ENCODE measurements around the gene FCN2.

Gene FCN2

DNA sequence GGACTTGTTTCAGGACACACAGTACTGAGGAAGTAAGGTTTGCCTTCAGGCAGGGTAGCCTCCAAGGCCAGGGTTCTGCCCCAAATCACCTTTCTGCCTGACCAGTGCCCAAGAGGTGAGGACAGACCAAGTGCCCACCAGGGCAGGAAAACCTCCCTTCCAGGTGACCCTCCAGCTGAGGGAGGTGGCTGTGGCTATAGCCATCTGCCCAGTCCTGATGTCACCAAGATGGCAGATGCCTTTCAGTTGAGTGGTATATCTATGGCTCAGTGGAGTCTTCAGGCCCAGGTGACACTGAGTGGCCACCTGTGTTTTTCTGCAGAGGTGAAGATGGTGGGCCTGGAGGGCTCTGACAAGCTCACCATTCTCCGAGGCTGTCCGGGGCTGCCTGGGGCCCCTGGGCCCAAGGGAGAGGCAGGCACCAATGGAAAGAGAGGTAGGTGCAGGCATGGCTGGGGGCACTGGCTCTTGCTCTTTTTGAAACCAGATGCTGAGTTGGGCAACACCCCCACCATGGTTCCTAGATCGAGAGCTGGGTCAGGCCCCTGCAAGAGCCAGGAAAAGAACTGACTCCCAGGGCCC is 1.7 kb downstream of the FCN2 start:
- peaks cover 8% of the 10 kb centered on the region for H3K27me3 ChIP-seq (ENCODE audit: insufficient read depth, low read length)
- H3K4me1 ChIP-seq (ENCODE audit: insufficient read depth, low read length): no peaks in the 10 kb centered on the region
- H3K36me3 ChIP-seq (ENCODE audit: insufficient read depth, low read length): no peaks in the 10 kb centered on the region
- H3K9me3 ChIP-seq (ENCODE audit: low read length): no peaks in the 10 kb centered on the region
- H2AFZ ChIP-seq (ENCODE audit: low read depth, low read length): no peak overlapping the region
- no peak overlapping the region for H3K4me3 ChIP-seq (ENCODE audit: low read length)

DNA sequence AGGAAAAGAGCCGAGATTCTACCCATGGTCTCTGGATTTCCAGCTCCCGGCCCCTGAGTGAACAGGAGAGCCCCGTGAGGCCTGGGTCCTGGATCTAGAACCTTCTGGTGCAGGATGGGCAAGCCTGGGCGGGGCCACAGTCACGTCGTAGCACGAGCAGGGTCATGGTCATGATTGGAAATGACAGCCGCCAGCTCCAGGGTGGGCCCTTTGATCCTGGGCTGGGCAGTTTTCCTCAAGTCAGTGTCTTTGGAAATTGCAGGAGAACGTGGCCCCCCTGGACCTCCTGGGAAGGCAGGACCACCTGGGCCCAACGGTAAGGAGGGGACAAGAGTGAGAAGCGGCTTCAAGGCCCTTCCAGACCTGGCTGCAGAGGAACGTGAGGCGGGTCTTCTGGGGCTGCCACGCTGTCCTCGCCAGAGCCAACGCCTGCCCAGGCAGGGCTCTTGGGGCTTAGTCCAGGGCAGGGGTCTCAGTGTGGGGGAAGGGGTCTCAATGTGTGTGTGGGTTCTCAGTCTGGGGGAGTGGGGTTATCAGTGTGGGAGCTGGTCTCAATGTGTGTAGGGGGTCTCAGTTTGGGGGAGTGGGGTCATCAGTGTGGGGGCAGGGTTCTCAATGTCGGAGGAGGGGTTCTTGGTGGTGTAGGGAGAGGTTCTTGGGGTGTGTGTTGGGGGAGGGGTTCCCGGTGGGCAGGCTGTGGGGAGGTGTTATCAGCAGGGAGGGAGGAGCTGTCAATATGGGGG is 2.6 kb downstream of the FCN2 start:
- Histone ChIP-seq H2AFZ (ENCODE audit: low read depth, low read length) (no peak overlapping the region), H3K4me3 (ENCODE audit: low read length) (no peak overlapping the region), H3K4me1 (ENCODE audit: insufficient read depth, low read length) (no peaks in the 10 kb centered on the region), H3K27me3 (ENCODE audit: insufficient read depth, low read length) (peaks cover 8% of the 10 kb centered on the region), H3K9me3 (ENCODE audit: low read length) (no peaks in the 10 kb centered on the region), H3K36me3 (ENCODE audit: insufficient read depth, low read length) (no peaks in the 10 kb centered on the region)

DNA sequence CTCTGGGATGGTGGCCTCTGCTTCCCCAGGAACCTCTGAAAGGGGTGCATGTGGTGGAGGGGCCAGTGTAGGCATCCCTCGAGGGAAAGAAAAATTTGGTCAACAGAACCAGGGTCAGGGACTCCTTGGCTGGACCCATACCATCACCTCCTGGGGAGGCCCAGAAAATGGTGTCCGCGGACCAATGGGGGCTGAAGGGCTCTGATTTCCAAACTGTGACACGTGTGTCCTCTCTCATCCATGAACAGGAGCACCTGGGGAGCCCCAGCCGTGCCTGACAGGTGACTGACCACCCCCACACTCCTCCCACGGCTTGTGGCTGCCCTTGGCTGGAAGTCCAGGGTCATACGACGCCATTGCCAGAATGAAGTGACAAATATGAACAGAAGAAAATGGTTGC is 3.9 kb downstream of the FCN2 start:
- Histone ChIP-seq H2AFZ (ENCODE audit: low read depth, low read length) (no peak overlapping the region), H3K4me3 (ENCODE audit: low read length) (no peak overlapping the region), H3K9me3 (ENCODE audit: low read length) (no peaks in the 10 kb centered on the region), H3K27me3 (ENCODE audit: insufficient read depth, low read length) (peaks cover 9% of the 10 kb centered on the region), H3K36me3 (ENCODE audit: insufficient read depth, low read length) (no peaks in the 10 kb centered on the region), H3K4me1 (ENCODE audit: insufficient read depth, low read length) (no peaks in the 10 kb centered on the region)

DNA sequence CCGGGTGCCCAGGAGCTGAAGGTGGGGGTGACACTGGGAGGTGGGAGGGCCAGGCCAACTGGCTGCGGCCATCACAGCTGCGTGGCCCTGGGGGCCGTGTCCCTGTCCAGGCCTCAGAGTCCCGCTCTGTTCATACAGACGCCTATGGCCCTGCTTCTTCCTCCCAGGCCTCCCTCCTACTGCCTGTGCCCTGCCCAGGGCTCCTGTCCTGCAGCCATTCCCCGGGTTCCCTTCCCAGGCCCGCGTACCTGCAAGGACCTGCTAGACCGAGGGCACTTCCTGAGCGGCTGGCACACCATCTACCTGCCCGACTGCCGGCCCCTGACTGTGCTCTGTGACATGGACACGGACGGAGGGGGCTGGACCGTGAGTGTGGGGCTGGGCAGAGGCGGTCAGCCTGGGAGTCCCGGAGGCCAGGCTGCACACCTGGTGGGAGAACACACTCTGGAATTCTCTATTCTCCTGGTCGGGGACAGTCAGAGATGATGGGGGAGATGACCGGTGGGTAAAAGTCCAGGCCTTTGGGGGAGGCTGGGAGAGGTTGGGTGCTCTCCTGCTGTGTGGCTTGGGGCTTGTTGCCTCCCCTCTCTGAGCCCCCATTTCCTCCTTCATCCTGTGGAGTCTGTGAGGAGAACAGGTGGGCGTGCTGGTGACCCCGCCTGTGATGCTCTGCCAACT is 4.5 kb downstream of the FCN2 start:
- H3K4me3 ChIP-seq (ENCODE audit: low read length): no peak overlapping the region
- H3K9me3 ChIP-seq (ENCODE audit: low read length): no peaks in the 10 kb centered on the region
- peaks cover 7% of the 10 kb centered on the region for H3K27me3 ChIP-seq (ENCODE audit: insufficient read depth, low read length)
- H3K4me1 ChIP-seq (ENCODE audit: insufficient read depth, low read length): no peaks in the 10 kb centered on the region
- H2AFZ ChIP-seq (ENCODE audit: low read depth, low read length): no peak overlapping the region
- H3K36me3 ChIP-seq (ENCODE audit: insufficient read depth, low read length): no peaks in the 10 kb centered on the region

DNA sequence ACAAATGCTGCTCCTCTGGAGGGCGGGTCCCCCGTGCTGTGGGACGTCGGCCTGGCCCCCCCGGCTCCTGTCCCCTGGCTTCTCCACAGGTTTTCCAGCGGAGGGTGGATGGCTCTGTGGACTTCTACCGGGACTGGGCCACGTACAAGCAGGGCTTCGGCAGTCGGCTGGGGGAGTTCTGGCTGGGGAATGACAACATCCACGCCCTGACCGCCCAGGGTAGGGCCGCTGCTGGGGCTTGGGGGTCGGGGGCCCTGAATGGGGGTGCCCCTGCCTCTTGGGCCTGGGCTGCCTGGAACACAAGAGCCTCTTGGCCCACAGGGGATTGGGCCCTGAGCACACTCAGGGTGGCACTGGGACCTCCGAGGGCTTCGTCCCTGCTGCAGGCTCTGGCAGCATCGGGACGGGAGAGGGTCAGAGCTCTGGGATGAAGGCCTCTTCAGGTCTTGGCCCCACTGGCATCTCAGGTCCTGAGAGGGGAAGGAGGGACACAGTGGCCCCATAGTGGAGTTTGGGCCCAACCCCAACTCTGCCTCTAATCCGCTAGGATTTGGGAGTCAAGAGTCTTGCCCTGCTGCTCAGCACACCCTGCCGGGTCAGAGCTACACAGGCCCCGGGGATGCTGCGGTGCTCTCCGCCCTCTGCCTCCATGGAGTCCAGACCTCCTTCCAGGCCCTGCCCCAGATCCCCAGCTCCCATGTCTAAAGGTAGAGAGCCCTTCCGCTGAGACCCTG is 5.2 kb downstream of the FCN2 start:
- H3K4me1 ChIP-seq (ENCODE audit: insufficient read depth, low read length): no peaks in the 10 kb centered on the region
- H3K36me3 ChIP-seq (ENCODE audit: insufficient read depth, low read length): no peaks in the 10 kb centered on the region
- H3K27me3 ChIP-seq (ENCODE audit: insufficient read depth, low read length): peaks cover 4% of the 10 kb centered on the region
- no peaks in the 10 kb centered on the region for H3K9me3 ChIP-seq (ENCODE audit: low read length)
- H2AFZ ChIP-seq (ENCODE audit: low read depth, low read length): no peak overlapping the region
- H3K4me3 ChIP-seq (ENCODE audit: low read length): no peak overlapping the region

DNA sequence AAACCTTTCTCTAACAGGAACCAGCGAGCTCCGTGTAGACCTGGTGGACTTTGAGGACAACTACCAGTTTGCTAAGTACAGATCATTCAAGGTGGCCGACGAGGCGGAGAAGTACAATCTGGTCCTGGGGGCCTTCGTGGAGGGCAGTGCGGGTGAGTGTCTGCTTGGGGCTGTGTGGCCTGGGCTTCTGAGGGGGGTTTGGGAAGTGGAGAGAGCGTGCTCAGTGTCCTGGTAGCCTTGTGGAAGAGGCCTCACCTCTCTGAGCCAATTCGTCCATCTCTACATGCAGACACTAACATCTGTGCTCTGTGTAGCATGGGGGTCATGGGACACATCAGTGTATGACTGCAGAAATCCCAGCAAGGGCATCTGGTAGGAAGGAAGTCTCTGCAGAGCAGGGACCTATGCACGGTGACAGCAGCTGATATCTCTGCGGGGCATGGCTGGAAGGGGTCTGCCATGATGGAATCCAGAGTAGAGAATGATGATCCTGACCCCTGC is 5.9 kb downstream of the FCN2 start:
- Histone ChIP-seq H3K9me3 (ENCODE audit: low read length) (no peaks in the 10 kb centered on the region), H3K36me3 (ENCODE audit: insufficient read depth, low read length) (no peaks in the 10 kb centered on the region), H3K4me3 (ENCODE audit: low read length) (no peak overlapping the region)

DNA sequence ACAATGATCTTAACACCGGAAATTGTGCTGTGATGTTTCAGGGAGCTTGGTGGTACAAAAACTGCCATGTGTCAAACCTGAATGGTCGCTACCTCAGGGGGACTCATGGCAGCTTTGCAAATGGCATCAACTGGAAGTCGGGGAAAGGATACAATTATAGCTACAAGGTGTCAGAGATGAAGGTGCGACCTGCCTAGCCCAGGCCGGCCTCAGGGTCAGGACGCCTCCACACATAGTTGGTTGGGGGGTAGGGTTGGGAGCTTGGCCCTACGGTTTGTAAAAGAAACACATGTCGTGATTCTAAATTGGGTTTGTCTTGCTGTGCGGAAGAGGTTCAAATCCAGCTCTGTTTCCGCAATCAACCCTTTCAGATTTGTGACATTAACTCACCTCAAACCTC is 6.6 kb downstream of the FCN2 start:
- H3K4me3 ChIP-seq (ENCODE audit: low read length): no peak overlapping the region

More for the DNA sequence above, 5.9 kb downstream of the FCN2 start:
- Histone ChIP-seq H2AFZ (ENCODE audit: low read depth, low read length) (no peak overlapping the region), H3K27me3 (ENCODE audit: insufficient read depth, low read length) (peaks cover 4% of the 10 kb centered on the region), H3K4me1 (ENCODE audit: insufficient read depth, low read length) (no peaks in the 10 kb centered on the region)

DNA sequence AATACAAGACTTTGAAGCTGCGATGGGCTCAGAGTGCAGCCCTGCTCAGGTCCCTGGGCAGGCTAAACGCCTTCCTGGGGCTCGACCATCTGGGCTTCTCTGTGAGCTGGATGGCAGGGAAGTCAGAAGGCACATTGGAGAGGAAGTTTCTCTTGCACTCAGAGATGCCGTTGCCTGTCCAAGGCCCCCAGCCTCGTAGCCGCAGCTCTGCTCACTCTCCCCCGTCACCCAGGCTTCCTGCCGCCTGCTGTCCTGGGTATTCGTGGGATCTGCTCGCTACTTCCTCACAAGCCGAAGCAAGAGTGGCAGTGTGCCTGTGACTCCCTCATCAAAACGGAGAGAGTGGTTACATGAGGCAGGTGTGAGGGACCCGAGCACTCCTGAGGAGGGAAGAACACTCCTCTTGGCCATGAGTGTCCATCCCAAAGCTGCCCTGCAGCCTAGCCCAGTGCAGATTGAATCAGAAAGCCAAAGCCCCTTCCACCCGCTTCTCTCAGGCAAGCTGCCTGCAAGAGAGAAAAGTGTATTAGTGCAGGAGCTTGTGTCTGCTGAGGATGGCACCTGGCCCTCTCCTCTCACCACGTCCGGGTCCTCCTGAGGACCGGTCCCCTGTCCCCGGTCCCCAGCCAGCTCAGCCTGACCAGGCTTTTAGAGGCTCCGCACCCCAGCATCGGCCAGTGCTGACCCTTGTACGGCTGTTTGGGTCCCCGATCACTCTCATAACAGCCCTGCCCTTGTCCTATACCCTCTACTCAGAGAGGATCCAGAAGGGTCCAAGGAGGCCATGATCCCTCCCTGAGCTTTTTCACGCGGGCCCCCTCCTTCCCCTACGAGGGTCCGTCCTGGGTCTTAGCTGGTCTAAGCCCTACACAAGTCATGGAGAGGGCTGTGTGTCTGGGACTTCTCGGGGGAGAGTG is 7.3 kb downstream of the FCN2 start:
- Histone ChIP-seq H2AFZ (ENCODE audit: low read depth, low read length) (no peak overlapping the region), H3K4me1 (ENCODE audit: insufficient read depth, low read length) (no peaks in the 10 kb centered on the region), H3K9me3 (ENCODE audit: low read length) (no peaks in the 10 kb centered on the region), H3K4me3 (ENCODE audit: low read length) (no peak overlapping the region), H3K27me3 (ENCODE audit: insufficient read depth, low read length) (peaks cover 9% of the 10 kb centered on the region), H3K36me3 (ENCODE audit: insufficient read depth, low read length) (no peaks in the 10 kb centered on the region)

More for the DNA sequence above, 6.6 kb downstream of the FCN2 start:
- Histone ChIP-seq H3K4me1 (ENCODE audit: insufficient read depth, low read length) (no peaks in the 10 kb centered on the region), H3K36me3 (ENCODE audit: insufficient read depth, low read length) (no peaks in the 10 kb centered on the region), H3K9me3 (ENCODE audit: low read length) (no peaks in the 10 kb centered on the region), H3K27me3 (ENCODE audit: insufficient read depth, low read length) (peaks cover 9% of the 10 kb centered on the region), H2AFZ (ENCODE audit: low read depth, low read length) (no peak overlapping the region)

DNA sequence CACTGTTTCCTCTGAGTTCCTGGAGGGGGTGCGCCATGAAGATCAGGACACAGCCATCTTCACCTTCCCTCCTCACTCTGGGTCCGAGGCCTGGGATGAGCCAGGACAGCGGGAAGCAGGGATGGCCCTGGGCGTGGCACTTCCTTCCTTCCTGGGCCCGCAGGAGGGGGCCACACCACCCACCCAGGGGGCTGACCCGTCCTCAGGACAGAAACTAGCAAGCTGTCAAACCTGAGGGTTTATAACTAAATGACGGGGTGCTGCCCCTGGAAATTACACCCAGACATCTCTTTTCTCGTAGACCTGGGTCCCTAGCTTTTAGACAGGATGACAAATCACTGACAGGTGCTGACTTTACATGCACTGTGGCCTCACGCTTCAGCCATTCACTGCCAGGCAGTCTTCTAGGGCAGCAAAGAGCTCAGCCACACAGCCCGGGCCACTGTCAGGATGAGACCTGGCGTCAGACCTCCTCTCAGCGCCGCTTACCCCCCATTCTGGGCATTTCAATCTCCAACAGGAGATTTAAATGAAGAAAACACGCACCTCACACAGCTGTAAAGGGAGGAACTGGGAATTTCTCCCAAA is 8.1 kb downstream of the FCN2 start:
- Histone ChIP-seq H3K27me3 (ENCODE audit: insufficient read depth, low read length) (peaks cover 9% of the 10 kb centered on the region), H3K4me1 (ENCODE audit: insufficient read depth, low read length) (no peaks in the 10 kb centered on the region), H2AFZ (ENCODE audit: low read depth, low read length) (no peak overlapping the region), H3K36me3 (ENCODE audit: insufficient read depth, low read length) (no peaks in the 10 kb centered on the region), H3K4me3 (ENCODE audit: low read length) (no peak overlapping the region), H3K9me3 (ENCODE audit: low read length) (no peaks in the 10 kb centered on the region)

DNA sequence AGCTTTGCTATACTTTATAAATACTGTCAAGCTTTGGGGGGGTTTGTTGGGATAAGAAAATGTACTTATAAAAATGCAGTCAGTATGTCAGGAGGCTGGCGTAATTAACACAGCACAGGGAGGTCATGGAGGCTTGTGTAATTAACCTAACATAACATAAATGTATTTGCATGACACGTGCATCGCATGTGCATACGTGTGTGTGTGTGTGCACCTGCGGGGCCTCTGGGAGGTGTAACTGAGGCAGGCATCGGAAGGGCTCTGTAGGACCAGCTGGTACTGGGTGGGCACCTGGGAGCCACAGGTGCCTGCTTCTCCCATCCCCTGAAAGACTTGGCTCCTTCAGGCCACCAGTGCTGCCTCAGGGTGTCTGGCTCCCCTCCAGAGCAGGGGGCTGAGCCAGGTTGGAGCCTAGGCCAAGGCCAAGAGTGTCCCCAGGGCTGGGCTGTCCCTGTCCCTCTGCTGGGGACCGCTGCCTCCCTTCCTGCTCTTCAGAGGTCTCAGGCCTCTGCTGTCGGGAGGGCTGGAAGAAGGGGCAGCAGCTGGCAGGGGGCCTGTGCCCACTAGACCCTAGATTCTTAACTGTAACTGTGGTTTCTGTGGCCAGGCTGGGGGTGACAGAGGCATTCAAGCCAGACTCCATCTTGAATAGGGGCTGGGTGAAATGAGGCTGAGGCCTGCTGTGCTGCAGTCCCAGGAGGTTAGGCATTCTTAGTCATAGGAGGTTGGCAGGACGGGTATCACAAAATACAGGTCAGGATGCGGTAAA is 9.0 kb downstream of the FCN2 start:
- H3K27me3 ChIP-seq (ENCODE audit: insufficient read depth, low read length): peaks cover 9% of the 10 kb centered on the region
- H3K4me1 ChIP-seq (ENCODE audit: insufficient read depth, low read length): no peaks in the 10 kb centered on the region
- H3K36me3 ChIP-seq (ENCODE audit: insufficient read depth, low read length): no peaks in the 10 kb centered on the region
- no peaks in the 10 kb centered on the region for H3K9me3 ChIP-seq (ENCODE audit: low read length)
- H2AFZ ChIP-seq (ENCODE audit: low read depth, low read length): no peak overlapping the region
- no peak overlapping the region for H3K4me3 ChIP-seq (ENCODE audit: low read length)

DNA sequence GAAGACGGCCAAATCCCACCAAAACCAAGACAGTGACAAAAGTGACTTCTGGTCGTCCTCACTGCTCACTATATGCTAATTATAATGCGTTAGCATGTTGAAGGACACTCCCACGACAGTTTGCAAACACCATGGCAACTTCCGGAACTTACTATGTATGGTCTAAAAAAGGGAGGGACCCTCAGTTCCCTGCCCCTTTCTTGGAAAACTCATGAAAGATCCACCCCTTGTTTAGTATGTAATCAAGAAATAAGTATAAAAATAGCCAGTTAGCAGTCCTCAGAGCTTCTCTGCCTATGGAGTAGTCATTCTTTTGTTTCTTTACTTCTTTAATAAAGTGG is 9.5 kb downstream of the FCN2 start:
- Histone ChIP-seq H3K4me3 (ENCODE audit: low read length) (no peak overlapping the region), H2AFZ (ENCODE audit: low read depth, low read length) (no peak overlapping the region), H3K9me3 (ENCODE audit: low read length) (no peaks in the 10 kb centered on the region)

More for the DNA sequence above, 9.5 kb downstream of the FCN2 start:
- Histone ChIP-seq H3K4me1 (ENCODE audit: insufficient read depth, low read length) (no peaks in the 10 kb centered on the region), H3K27me3 (ENCODE audit: insufficient read depth, low read length) (peaks cover 9% of the 10 kb centered on the region), H3K36me3 (ENCODE audit: insufficient read depth, low read length) (no peaks in the 10 kb centered on the region)

All from neuron (in vitro differentiated cells).